ENCODE results near the gene EN1.

The EN1 gene

GRCh38 chr2:118855451-118856279, 8.2 kb upstream of the EN1 start:
- DNase-seq (ENCODE audit: low spot score) = peak; percentile 94

- DNase-seq (ENCODE audit: low spot score) = no peak
Measured at GRCh38 chr2:118854507-118855345, 7.3 kb upstream of the EN1 start.

GRCh38 chr2:118853651-118854291, 6.3 kb upstream of the EN1 start:
- DNase-seq (ENCODE audit: low spot score) = no peak

- DNase-seq (ENCODE audit: low spot score) = no peak
Measured at GRCh38 chr2:118853129-118853640, 5.7 kb upstream of the EN1 start.

- no peak for DNase-seq (ENCODE audit: low spot score)
Measured at GRCh38 chr2:118852605-118853128, 5.2 kb upstream of the EN1 start.

GRCh38 chr2:118851650-118852049, 4.2 kb upstream of the EN1 start:
- no peak for DNase-seq (ENCODE audit: low spot score)

- no peak for DNase-seq (ENCODE audit: low spot score)
Measured at GRCh38 chr2:118850901-118851415, 3.5 kb upstream of the EN1 start.

GRCh38 chr2:118850168-118850900, 2.9 kb upstream of the EN1 start:
- DNase-seq (ENCODE audit: low spot score) = no peak

GRCh38 chr2:118849226-118850167, 2.0 kb upstream of the EN1 start:
- DNase-seq (ENCODE audit: low spot score) = no peak

GRCh38 chr2:118848381-118849225, 1.2 kb upstream of the EN1 start:
- DNase-seq (ENCODE audit: low spot score) = no peak

- DNase-seq (ENCODE audit: low spot score) = peak; percentile 96
Measured at GRCh38 chr2:118847762-118848172, 319 bp upstream of the EN1 start.

- peak; percentile 64 for DNase-seq (ENCODE audit: low spot score)
Measured at GRCh38 chr2:118846442-118846952, 951 bp downstream of the EN1 start.

GRCh38 chr2:118845522-118846441, 1.7 kb downstream of the EN1 start:
- peak; percentile 68 for DNase-seq (ENCODE audit: low spot score)

GRCh38 chr2:118845005-118845521, 2.4 kb downstream of the EN1 start:
- DNase-seq (ENCODE audit: low spot score) = no peak

- no peak for DNase-seq (ENCODE audit: low spot score)
Measured at GRCh38 chr2:118844261-118845004, 3.0 kb downstream of the EN1 start.

GRCh38 chr2:118843483-118844132, 3.8 kb downstream of the EN1 start:
- DNase-seq (ENCODE audit: low spot score) = no peak
